Bone marrow (tissue), 2 donors: ENCODE data around the gene BCL6B.
"Not testable (repeated sequence)": the region's sequence is repeated elsewhere in the genome, so short reads cannot be mapped to it uniquely, and the experiment has no call there.

Experiments used
- DNase-seq, 2 donors: peaks; one replicate each; lab custom pipeline; 2025; lab: John Stamatoyannopoulos, UW

Gene BCL6B, protein sequence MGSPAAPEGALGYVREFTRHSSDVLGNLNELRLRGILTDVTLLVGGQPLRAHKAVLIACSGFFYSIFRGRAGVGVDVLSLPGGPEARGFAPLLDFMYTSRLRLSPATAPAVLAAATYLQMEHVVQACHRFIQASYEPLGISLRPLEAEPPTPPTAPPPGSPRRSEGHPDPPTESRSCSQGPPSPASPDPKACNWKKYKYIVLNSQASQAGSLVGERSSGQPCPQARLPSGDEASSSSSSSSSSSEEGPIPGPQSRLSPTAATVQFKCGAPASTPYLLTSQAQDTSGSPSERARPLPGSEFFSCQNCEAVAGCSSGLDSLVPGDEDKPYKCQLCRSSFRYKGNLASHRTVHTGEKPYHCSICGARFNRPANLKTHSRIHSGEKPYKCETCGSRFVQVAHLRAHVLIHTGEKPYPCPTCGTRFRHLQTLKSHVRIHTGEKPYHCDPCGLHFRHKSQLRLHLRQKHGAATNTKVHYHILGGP

DNA sequence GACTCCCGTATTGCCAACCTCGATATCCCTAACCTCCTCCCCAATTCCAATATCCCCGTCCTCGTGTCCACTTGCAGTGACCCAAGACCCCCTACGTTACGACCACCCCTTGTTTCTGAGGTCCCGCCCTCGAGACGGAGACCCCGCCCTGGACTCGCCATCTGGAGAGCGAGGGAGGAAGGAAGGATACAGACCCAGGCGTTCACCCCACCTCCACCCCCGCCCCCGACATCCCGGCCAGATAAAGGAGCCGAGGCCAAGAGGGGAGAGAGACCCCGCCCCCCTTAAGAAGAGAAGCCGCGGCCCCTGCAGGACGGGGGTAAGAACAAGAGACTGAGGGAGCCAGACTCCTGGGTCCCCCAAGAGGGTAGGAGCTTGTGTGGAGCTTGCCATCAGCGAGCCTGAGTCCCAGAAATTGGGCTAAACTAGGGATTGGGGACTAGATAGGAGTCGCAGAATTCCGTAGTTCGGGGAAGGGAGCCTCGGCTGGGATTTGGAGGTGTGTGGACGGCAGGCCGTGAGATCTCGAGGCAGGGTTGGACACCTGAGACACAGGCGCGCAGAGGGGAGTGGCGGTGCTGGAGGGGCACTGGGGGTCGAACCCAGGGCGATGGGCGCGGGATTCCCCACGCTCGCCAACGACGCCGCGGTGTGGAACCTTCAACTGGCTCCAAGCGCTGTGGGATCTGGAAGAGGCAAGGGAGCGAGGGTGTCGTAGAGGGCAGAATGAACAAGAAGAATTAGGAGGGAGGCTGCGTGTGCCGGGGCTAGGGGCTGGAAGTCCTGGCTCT, at the start of gene BCL6B:
BCL6B (plus strand) TSS at position 270 of the 791 bp plus-strand sequence. CDS start 622 bp downstream, outside the sequence.
- no peak for DNase-seq

DNA sequence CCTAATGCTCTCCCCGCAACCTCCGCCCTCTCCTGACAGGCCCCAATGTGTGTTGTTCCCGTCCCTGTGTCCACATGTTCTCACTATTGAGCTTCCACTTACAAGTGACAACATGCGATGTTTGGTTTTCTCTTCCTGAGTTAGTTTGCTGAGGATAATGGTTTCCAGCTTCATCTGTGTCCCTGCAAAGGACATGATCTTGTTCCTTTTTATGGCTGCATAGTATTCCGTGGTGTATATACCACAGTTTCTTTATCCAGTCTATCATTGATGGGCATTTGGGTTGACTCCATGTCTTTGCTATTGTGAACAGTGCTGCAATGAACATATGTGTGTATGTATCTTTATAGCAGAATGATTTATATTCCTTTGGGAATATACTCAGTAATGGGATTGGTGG, 43.4 kb upstream of the BCL6B start:
- not testable (repeated sequence) for DNase-seq

DNA sequence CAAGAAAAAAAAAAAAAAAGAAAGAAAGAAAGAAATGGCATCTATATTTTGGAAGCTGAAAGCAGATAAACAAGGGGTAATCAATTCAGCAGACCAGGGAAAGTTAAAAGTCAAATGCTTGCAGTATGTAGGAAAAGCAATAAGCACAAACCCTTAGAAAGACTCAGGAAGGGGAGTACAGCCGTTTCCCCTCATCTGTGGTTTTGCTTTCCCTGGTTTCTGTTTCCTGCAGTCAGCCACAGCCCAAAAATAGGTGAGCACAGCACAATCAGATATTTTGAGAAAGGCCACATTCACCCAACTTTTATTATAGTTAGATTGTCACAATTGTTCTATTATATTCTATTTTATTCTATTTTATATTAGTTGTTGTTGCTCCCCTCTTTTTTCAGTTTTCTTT, 41.4 kb upstream of the BCL6B start:
- peak in 1 of 2 donors; percentile 13 for DNase-seq

DNA sequence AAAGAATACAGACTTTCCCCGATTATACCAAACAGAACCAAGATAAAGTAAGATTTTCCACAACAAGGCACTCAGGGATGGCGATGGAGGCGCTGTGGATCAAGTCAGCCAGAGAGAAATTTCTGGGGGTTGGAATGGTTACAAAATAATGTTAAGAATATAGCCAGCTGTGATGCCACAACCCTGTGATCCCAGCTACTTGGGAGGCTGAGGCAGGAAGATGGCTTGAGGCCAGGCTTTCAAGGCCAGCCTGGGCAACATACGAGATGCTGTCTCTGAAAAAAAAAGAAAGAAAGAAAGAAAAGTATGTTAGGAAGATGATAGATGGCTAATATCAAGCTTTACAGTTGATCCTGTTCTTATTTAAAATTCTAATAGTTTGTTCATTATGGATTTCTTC, 37.6 kb upstream of the BCL6B start:
- no peak for DNase-seq

DNA sequence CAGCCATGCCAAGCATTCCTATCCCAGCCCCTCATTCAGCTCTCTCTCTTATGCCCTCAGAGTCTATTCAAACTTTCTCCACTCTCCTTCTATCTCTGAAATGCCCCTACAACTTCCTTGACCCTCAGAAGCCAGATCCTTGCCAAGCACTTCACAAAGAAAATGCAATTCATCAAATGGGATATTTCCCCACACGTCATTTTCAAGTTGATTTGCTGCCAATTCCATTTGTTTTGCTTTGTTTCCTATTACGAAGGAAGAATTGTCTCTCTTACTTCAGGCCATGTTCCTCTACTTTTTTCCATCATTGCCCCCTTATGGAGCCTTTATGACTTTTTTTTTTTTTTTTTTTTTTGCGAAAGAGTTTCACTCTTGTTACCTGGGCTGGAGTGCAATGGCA, 36.2 kb upstream of the BCL6B start:
- DNase-seq, result no peak

DNA sequence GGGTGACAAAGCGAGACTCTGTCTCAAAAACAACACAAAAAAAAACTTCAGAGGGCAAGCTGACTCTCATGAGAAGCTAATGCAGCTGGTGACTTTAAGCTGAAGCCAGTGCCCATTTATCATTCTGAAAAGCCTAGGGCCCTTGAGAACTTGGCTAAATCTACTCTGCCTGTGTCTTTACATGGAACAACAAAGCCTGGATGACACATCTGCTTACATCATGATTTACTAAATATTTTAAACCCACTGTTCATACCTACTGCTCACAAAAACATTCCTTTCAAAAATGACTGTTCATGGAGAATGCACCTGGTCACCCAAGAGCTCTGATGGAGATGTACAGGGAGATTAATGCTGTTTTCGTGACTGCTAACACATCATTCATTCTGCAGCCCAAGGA, 33.1 kb upstream of the BCL6B start:
- DNase-seq, result no peak

DNA sequence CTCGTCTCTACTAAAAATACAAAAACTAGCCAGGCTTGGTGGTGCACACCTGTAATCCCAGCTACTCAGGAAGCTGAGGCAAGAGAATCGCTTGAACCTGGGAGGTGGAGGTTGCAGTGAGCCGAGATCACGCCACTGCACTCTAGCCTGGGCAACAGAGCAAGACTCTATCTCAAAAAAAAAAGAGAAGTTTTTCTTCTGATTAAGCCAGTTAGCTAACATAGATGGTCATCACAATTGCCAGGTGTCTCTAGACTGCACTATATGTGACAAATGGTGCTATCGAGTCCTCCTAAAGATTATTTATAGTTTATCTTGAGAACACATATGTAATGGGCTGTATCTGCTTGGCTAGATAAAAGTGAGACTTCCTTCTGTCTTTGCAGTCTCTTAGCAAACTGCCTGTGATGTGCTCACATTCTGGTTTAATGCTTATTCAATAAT, 29.2 kb upstream of the BCL6B start:
- DNase-seq, result not testable (repeated sequence)

DNA sequence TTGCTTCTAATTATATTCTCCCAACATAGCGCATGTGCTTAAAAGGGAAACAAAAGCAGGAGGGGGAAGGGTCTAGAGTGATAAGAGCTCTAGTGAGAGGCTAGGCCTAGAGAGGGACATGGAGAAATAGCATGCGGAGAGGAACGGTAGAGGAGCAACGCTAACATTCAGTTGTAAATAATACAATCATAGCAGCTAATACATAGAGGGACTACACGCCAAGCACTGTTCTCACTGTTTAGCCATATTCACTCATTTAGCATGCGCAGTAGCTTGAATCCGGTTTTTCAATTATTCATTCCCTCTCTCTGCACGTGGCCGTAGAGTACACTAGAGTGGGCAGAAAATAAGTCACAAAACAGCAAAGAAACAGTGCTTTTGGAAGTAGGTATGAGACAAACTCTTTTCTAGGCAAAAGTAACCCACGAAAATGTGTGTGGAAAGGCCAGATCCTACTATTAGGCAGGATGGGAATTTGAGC, 28.7 kb upstream of the BCL6B start:
- DNase-seq, result no peak

DNA sequence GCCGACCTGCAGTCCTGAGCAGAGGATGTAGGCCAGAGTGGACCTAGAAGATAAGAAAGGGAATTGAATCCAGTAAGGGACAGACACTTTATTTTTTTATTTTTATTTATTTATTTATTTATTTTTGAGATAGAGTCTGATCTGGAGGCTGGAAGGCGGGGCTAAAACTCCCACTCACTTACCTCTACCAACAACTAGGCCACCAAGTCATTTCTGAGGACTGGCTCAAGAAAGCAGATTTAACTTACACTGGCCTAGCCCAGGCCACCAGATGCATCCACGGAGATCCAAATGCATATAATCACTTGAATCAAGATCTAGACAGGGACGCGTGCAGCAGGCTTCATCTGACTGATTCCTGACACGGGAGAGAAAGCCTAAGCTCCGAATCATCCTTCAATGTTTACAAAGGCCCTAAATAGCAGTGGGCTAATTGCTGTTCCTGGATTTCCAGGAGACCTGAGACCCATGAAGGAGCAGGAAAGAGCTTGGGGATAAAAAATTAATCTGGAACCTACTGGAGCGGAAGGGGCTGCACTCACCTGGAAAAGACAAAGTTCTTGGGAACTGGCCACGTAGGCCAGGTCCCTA, 28.1 kb upstream of the BCL6B start:
- DNase-seq, result no peak

DNA sequence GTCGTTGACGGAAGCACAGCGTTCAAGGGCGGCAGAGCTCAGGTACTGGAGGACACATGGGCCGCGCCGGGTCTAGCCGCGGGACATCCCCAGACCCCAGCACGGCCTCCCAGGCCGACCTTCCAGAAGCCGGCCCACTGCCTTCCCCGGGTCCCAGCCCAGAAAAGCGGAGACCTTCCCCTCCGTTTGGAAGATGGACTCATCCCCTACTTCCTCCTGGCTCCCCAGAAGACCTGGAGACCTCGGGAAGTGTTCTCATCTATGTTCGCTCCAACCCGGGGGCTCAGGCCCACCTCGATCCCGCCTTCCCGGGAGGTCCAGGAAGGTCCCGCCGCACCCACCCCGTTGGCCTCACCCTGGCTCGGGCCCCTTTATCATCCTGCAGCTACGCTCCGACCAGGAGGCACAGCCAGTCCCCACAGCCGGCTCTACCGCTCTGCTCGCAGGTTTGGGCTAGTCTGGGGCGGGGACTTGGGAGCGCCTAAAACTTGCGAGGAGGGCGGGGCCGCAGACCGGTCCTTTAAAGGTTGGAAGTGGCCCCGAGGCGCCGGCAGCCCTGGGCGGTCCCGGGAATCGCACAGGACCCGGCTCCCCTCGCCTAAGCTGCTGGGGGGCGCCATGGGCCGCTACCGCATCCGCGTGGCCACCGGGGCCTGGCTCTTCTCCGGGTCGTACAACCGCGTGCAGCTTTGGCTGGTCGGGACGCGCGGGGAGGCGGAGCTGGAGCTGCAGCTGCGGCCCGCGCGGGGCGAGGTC, 27.2 kb upstream of the BCL6B start, which contains the start of gene ALOX12:
ALOX12 (plus strand) TSS at position 550 of the 756 bp plus-strand sequence; CDS start at position 619, 69 bp downstream.
- no peak for DNase-seq

DNA sequence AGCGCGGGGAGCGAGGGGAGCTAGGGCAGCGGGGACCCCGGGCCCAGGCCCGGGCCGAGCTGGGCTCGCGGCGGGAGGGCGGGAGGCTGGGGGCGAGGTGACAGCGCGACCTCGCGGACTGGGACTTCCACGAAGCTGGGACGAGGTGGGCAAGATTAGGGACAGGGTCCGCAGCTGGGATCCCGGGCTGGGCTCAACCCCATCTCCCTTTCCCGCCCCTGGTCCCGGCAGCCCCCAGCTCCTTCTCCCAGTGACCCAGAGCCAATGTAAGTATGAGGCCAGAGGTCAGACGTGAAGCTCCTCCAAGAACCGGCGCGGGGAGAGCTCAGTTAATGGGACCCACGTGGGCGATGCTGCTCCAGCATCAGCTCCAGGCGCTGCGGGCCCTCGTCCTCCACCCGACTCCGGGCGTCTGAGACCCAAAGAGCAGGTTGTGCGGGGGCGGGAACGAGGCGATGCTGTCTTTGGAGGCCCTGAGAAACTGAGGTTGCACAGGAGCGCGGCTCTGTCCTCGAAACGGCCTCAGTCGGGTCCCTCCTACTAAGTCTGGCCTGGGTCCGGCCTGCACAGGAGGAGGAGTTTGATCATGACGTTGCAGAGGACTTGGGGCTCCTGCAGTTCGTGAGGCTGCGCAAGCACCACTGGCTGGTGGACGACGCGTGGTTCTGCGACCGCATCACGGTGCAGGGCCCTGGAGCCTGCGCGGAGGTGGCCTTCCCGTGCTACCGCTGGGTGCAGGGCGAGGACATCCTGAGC, 26.4 kb upstream of the BCL6B start:
- DNase-seq, result no peak

DNA sequence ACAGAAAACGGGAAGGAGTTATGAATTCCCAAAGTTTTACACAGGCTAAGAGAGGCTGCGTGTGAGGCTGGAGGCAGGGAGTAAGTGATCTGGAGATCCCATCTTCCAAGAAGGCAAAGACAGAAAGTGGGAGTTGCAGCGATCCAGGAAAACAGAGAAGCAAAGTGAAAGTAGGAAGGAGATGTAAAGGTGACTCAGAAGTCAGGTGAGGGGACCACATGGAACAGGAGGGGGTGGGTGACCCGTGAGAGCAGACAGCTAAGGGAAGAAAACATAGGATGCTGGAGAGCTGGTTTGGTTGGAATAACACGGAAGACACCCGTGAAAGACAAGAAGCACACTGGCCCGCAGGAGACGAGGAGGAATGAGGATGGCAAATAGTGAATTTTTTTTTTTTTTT, 25.7 kb upstream of the BCL6B start:
- DNase-seq, result no peak

DNA sequence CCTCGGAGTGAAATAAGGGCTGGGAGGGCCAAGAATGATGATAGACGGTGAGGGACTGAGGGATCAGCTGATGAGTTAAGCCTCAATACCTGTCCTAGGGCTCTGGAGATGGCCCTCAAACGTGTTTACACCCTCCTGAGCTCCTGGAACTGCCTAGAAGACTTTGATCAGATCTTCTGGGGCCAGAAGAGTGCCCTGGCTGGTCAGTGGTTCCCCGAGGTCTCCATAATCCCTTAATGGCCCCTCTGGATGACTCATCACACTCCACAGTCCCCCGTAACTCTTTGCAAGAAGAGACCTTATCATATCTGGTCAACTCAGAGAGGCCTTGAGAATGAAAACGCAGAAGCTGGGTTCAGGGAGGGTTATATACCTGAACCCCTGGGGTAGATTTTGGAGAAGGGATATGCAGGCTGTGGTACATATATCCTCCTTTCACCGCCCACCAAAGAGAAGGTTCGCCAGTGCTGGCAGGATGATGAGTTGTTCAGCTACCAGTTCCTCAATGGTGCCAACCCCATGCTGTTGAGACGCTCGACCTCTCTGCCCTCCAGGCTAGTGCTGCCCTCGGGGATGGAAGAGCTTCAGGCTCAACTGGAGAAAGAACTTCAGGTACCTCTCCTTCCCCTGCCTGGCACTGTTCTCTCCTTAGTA, 23.9 kb upstream of the BCL6B start:
- DNase-seq, result no peak

DNA sequence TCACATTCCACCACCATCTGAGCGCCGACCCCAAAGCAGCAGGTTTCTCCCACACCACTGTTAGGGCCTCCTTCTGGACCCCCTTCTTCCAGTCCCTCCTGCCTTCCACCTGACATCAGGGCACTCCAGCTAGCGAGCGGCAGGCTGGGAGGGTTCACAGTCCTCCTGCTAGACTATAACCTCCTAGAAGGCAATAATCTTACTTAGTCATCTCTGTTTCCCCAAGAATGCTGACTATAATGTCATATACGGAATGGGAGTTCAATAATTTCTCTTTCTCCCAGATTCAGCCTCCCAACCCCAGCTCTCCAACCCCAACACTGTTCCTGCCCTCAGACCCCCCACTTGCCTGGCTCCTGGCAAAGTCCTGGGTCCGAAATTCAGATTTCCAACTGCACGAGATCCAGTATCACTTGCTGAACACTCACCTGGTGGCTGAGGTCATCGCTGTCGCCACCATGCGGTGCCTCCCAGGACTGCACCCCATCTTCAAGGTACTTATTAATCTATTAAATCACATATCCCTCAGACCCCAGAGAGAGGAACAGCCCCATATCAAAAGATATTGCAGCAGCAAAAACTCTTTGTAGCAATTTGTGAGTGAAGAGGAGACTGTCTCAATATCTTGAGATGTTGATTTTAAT, 21.4 kb upstream of the BCL6B start:
- DNase-seq, result no peak

DNA sequence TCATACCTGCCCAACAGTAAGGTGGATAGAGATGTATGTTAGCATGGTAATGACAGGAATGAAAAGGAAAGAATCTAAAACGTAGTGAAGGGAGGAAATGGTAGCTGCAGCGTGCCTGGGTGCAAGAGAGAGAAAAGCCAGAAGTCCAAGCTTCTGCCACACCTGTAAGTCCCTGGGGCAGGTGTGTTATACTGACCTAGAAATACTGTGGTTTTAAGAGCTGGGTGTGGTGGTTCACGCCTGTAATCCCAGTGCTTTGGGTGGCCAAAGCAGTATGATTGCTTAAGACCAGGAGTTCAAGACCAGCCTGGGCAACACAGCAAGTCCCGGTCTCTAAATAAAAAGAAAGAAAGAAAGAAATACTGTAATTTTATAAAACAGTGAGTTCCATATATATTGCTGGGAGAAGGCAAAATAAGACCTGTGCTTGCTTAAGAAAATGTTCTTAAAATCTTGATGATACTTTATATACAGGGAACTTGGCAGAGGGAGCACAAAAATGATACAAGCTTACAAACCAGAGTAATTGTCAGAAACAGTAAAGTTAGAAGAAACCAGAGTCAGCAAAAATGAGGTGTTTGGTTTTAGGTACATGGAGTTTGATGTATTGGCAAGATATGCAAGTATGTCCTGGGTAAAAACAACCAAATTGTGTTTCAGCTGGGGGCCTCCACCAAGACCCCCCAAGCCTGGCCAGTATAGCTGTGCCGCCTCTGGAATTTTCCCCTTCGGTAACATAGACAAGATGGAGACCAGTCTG, 20.4 kb upstream of the BCL6B start:
- no peak for DNase-seq

DNA sequence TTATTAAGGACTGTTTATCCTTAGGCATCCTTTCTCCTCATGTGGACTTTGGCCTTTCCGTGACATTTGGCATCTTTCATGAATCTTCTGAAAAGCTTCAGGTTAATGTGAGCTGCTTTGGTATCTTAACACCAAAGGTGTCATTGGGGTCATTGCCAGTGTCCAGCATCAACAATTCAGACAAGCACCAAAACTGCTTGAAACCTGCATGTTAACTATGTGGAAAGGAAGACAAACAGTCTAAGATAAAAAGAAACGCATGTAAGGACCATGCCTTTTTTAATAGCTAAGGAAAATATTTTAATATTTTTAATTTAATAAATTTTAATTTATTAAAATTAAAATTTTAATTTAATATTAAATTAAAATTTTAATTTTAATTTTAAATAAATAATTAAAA, 19.1 kb upstream of the BCL6B start:
- no peak for DNase-seq

DNA sequence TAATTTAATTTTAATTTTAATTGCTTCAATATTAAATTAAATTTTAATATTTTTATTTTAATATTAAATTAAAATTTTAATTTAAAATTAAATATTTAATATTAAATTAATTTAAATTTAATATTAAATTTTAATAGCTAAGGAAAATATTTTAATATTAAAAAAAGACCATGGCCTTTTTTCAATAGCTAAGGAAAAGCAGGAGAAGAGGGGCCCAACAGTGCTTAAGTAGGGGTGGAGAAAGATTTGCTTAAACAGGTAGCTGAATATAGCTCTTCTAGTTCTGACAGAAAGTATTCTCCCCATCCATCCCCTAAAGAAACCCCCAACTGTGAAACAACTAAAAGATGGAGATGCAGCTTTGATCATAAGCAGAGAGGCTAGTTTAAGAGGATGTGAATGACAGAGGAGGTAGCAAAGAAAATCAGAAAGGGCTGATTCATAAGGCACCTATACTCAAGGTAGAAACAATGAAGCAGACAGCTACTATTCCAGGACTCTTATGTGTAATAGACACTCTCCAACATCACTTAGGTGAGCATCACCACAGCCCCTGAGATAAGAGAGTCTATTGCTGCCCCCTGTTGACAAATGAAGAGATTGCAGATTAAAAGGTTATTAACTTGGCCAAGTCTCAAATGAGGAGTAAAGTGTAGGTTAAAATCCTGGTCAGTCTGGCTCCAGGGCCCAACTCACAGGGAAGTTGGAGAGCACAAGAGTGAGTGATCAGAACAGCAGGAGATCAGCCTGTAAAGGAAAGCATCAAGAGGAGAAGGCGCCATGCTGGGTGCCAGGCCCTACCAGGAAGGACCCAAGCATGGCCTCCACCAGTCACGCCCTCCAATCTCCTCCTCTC, 18.2 kb upstream of the BCL6B start:
- peak in 1 of 2 donors; percentile 59 for DNase-seq

DNA sequence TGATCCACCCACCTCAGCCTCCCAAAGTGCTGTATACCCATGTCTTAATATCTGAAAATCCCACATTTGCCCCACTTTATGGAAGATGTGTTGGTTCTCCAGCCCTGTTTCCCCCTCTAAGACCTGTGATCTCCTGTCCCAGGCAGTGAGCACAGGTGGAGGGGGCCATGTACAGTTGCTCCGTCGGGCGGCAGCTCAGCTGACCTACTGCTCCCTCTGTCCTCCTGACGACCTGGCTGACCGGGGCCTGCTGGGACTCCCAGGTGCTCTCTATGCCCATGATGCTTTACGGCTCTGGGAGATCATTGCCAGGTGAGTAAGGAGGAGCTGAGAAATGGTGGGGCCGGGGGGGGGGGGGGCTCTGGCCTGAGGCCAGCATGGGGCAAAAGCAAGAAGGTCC, 17.1 kb upstream of the BCL6B start:
- DNase-seq, result no peak
